HG02610 (cell line): ENCODE measurements around the gene KCNK3.

Source experiments
- ATAC-seq: cut with Tn5 transposase; IDR thresholded peaks from one replicate; pipeline ENCODE4 v1.9.1; 2021; ENCODE audit warnings: mild to moderate bottlenecking, moderate library complexity; ENCODE audit not compliant: unreplicated experiment

KCNK3 gene

GRCh38 chr2:26711457-26712161 is 19.1 kb downstream of the KCNK3 start:
- ATAC-seq = no peak

DNA sequence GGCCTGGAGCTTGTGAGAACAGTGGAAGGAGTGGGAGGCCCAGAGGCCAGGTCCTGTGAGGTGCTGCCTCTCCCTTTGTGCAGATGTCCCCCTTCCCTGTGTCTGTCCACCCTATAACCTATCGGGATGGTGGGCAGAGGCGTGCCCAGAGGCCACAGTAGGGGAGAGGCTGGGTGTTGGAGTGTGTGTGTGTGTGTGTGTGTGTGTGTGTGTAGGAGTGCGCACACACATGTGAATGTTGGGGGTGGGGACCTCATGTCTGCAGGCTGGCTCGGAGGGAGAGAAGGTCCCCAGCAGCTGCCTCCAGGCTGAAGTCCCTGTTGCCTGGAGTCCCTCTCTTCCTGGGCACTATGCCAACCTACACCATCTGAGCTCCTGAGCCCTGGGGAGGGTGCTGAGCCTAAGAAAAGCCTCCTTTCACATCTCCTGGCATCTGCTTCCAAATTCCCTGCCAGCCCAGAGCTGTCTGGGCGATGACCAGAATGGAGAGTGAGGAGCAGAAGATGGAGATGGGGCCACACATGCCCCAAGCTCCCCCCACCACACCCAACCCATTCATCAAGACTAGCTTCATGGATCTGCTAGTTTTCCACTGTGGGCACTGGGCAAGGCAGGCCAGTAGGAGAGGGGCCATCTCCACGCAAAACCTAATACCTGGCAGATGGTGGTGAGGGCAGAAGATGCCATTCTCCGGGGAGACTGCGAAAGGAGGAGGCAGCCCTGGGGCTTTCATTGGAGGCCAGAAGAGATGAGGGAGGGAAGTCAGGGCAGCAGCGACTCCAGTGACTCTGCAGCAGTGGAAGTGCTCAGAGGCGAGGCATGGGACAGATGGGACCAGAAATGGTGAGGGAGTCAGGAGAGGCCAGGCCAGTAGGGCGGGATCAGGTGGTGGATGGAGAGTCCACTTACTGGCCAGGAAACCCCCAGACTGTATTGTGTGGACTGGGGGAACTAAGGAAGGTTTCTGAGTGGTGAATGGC is 20.3 kb downstream of the KCNK3 start:
- ATAC-seq = no peak

DNA sequence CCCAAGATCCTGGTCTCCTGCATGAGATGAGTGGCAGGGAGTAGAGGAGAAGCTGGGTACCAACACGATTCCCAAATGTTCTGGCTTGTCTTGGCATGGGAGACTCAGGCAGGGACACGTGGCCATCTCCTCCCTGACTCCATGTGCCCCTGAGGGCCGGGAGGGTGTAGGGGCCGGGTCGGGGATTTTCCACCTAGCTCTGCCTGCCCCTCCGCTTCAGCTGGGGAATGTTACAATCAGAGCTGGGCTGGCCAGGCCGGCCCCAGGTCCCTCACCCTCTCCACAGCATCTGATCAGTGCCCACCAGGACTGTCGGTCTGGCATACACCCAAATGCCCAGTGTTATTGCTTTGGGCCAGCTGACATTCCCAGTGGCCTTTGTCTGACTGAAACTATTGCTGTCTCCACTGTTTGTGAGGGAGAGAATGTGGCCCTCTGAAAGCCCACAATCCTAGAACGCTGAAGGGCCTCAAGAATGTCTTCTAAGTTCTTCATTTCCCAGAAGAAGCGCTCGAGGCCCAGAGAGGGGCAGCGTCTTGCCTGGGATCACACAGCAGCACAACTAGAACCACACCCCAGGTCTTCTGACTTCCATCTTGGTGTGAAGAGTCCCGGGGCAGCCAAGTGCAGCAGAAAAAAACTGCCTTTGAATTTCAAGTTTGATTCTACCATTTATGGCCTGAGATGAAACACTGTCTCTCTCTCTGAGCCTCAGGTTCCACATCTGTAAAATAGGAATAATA is 23.2 kb downstream of the KCNK3 start:
- no peak for ATAC-seq

- ATAC-seq = no peak
Measured at GRCh38 chr2:26716340-26716739, 23.8 kb downstream of the KCNK3 start.

- no peak for ATAC-seq
Measured at GRCh38 chr2:26716769-26717168, 24.2 kb downstream of the KCNK3 start.

DNA sequence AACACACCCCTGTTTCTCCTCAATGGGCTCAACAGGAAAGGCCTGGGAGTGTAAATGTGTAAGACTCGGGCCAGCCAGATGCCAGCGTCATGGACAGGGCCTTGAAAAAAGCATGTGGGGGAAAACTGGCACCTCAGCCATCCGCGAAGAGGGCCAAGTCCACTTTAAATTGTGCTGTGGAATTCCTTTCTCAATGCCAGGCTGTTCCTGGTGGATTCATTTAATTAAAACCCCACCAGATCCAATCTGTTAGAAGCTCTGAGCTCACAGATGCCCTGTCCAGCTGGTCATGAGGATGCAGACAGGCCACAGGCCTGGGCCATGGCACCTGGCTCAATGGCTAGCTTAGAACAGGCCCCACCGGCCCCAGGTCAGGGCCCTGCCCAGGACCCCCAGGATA is 24.8 kb downstream of the KCNK3 start:
- ATAC-seq = no peak

GRCh38 chr2:26718949-26719686 is 26.6 kb downstream of the KCNK3 start:
- no peak for ATAC-seq

DNA sequence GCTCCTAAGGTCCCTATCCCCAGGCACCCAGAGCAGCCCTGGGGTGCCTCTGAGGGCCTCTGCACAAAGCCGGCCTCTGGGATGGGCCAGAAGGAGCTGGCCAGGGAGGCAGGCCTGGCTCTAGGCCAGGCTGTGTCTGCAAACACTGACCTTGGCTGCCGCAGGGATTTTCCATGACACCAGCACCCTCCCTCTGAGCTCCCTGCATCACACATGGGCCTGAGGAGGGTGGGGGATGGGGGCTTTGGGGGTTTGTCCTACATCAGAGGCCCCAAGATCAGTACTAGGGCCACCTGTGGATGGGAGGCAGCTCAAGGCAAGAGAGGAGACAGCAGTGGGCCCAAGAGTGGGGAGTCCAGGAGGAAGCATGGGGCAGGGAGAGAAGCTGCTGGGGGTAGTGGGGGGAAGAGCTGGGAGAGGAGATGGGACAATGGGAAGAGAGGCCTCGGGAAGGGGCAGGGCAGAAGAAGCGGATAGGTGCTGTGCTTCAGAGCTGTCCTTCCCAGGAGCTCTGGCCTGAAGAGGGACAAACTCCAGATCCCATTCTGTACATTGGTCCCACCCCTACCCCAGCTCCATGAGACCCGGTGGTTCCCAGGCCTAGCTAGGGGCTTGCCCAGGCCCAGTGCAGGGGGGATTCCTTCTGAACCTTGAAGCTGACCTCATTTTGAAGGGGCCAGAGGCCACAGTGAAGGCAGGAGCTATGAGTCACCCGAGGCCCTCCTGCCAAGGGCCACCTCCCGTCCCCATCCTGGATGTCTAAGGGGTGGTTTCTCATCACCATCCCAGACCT is 28.0 kb downstream of the KCNK3 start:
- no peak for ATAC-seq

DNA sequence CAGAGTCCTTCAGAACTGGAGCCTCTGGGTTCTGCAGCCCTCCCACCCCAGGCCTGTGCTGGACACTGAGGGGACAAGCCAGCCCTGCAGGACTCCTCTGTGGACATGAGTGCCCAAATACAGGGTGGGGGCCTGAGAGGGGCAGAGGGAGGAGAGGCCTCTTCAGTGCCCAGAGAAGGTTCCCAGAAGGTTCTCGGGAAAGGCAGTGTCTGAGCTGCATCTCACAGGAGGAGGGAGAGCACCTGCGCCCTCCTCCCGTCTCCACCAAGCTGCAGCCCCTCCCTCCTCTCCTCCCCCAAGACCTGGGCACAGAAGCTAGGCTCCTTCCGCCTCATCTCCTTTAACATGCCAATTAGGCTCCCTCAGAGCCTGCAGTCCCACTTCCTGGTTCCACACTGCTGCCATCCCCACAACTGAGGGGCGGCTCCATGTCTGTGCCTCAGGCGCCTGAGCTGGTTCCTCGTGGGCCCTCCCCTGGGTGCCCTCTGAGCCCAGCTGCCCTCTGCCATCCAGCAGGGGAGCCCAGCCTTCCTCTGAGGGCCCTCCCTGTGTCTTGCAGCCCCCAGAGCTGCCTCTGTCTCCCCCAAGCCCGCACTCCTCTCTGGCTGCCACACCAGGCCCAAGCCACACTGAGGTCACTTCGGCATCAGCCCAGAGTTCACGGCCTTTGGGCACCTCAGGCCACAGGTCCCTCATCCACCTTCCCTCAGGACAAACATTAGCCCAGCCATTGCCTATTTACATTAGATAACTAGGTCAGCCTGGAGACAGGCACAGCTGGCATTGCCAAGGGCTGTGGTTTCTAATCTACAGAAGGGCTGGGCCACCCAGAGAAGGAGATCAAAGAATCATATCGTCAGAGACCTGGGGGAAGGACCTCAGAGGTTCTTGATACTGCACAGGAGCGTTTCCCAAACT is 28.9 kb downstream of the KCNK3 start:
- no peak for ATAC-seq

DNA sequence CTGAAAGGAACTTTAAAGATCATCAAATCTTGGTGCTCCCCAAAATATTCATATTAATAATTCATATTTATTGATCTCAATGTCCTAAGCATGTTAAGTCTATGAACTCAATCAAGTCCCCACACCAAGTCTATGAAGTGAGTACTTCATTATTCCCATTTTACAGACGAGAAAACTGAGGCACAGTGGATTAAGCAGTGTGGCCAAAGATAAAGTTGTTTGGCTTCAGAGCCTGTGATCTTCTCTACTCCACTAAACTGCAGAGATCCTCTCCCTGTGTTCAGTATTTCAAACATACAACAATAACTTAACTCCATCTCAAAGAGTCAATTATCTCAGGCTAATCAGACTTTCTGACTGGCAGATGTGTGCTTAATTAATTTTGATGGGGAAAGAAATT is 29.8 kb downstream of the KCNK3 start:
- no peak for ATAC-seq

- no peak for ATAC-seq
Measured at GRCh38 chr2:26722911-26723310, 30.4 kb downstream of the KCNK3 start.

- ATAC-seq = no peak
Measured at GRCh38 chr2:26723475-26723874, 31.0 kb downstream of the KCNK3 start.

DNA sequence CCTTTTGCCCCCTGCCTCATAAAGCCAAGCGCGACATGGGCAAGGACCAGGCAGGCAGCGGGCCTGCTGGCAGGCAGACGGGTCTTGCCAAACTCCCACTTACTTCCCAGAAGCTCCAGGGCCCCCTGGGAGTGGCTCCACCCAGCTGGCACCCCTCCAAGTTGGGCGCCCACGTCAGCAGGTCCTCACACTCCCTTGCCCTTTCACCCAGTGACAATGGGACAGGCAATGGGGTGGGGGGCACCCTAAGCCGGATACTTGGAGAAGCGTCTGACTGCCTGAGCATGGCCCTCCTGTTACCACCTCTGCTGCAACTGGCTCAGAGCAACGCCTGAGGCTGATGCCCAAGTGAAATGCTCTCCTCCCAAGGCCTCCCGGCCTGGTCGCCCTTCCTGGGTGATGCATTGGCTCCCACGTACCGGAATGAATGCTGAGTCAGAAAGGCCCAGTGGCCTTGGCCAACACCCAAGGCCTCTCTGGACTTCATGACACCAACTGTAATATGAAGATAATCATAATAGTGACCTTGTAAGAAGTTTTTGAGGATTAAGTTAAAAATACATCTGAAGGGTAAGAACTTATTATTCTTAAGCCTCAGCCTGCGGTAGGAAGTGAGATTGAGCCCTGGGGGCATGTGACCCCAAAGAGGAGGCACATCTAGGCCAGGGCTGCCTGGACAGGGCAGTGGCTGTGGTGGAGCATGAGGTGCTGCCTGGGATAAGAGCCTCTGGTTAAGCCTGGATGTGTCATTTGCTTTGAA is 31.6 kb downstream of the KCNK3 start:
- ATAC-seq = no peak

DNA sequence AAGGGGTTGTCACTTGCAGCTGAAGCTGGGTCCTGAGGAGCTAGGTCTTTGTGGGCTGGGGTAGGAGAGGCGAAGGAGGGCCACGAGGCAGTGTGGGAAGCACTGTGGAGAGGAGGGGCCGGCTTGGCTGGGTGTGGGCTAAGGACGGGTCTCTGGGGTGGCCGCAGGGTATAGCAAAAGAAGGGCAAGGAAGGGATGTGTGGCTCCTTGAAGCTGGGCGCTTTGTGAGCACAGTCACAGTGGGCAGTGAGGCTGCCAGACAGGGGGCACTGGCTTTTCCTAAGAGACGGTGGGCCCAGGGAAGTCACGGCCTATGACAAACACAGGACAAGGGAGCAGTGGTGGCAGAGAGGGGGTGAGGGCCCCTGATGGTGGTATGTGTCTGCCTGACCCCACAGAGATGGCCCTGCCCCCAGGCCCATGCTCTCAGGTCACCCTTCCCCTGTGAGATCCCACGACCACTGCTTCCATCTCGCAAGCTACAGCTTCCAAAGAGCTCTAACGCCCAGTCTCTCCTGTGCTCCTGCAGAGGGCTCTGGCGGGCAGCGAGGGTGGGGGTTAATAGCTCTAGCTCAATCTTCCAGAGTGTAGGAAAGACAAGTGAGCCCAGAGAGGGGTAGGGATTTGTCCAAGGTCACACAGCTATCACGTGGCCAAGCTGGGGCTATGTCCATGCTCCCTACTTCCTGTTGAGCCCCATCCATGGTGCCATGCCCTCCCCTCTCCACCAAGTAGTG is 32.4 kb downstream of the KCNK3 start:
- no peak for ATAC-seq

DNA sequence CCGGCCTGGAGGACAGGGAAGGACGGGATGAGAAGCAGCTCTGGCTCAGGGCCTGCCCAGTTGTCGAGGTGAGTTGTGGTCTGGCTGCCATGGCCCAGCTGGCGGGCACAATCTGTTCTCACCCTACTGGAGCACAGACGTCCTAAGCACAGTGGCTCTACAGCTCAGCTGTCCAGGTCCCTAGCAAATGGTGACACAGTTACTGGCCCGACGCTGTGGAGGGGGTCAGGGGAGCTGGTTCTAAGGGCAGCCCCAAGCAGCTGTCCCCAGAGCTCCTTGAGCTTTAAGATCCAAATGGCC is 32.9 kb downstream of the KCNK3 start:
- no peak for ATAC-seq

DNA sequence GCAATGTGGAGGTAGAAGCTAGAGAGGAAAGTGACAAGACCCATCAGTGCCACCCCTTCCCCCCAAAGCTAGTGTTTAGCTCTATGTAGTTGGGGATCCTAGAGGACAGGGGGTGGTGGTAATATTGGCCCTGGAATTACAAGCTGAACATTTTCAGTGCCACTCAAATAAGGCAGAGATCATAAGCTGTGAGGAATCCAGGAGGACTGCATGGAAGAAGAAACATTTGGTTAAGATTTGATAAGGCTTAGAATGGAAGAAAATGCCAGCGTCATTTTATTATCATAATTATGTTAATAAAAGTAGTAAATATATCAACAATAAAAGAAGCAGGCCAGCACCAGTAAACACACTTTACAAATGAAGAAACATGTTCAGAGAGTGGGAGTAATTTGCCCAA is 33.7 kb downstream of the KCNK3 start:
- no peak for ATAC-seq

DNA sequence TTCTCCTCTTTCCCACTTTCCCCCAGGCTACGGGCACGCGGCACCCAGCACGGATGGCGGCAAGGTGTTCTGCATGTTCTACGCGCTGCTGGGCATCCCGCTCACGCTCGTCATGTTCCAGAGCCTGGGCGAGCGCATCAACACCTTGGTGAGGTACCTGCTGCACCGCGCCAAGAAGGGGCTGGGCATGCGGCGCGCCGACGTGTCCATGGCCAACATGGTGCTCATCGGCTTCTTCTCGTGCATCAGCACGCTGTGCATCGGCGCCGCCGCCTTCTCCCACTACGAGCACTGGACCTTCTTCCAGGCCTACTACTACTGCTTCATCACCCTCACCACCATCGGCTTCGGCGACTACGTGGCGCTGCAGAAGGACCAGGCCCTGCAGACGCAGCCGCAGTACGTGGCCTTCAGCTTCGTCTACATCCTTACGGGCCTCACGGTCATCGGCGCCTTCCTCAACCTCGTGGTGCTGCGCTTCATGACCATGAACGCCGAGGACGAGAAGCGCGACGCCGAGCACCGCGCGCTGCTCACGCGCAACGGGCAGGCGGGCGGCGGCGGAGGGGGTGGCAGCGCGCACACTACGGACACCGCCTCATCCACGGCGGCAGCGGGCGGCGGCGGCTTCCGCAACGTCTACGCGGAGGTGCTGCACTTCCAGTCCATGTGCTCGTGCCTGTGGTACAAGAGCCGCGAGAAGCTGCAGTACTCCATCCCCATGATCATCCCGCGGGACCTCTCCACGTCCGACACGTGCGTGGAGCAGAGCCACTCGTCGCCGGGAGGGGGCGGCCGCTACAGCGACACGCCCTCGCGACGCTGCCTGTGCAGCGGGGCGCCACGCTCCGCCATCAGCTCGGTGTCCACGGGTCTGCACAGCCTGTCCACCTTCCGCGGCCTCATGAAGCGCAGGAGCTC is 35.4 kb downstream of the KCNK3 start:
- ATAC-seq = no peak
